Activated T-cell treated with anti-CD3 and anti-CD28 coated beads for 48 hours (primary cell): ENCODE results near the gene CSPG5.

ENCODE experiments used
- DNase-seq: peaks from one replicate; pipeline ENCODE4 v3.0.0-alpha.2; 2020; ENCODE audit warnings: low read depth

Gene CSPG5

GRCh38 chr3:47588053-47588452 is 9.4 kb upstream of the CSPG5 start:
- DNase-seq: no peak

GRCh38 chr3:47586746-47587145 is 8.1 kb upstream of the CSPG5 start:
- no peak for DNase-seq

GRCh38 chr3:47583320-47584075 is 4.8 kb upstream of the CSPG5 start:
- DNase-seq: no peak

GRCh38 chr3:47581835-47582234 is 3.2 kb upstream of the CSPG5 start:
- DNase-seq: no peak

- DNase-seq: no peak
Measured at GRCh38 chr3:47581422-47581821, 2.8 kb upstream of the CSPG5 start.

GRCh38 chr3:47580481-47580880 is 1.8 kb upstream of the CSPG5 start:
- DNase-seq: no peak

- DNase-seq: no peak
Measured at GRCh38 chr3:47579875-47580274, 1.2 kb upstream of the CSPG5 start.

- peak; percentile 30 for DNase-seq
Measured at GRCh38 chr3:47578119-47578632, 489 bp downstream of the CSPG5 start.

- DNase-seq: no peak
Measured at GRCh38 chr3:47577583-47578118, 1.0 kb downstream of the CSPG5 start.

GRCh38 chr3:47573190-47574172 is 5.2 kb downstream of the CSPG5 start:
- no peak for DNase-seq

- no peak for DNase-seq
Measured at GRCh38 chr3:47571391-47572175, 7.1 kb downstream of the CSPG5 start.

GRCh38 chr3:47568901-47569300 is 9.8 kb downstream of the CSPG5 start:
- DNase-seq: no peak

- DNase-seq: no peak
Measured at GRCh38 chr3:47567149-47567548, 11.5 kb downstream of the CSPG5 start.

GRCh38 chr3:47566667-47567066 is 12.0 kb downstream of the CSPG5 start:
- DNase-seq: no peak

- no peak for DNase-seq
Measured at GRCh38 chr3:47565734-47566550, 12.7 kb downstream of the CSPG5 start.

- no peak for DNase-seq
Measured at GRCh38 chr3:47556351-47556750, 22.3 kb downstream of the CSPG5 start.

- DNase-seq: no peak
Measured at GRCh38 chr3:47554335-47554734, 24.3 kb downstream of the CSPG5 start.

GRCh38 chr3:47553407-47553806 is 25.3 kb downstream of the CSPG5 start:
- no peak for DNase-seq

GRCh38 chr3:47542471-47543173 is 36.0 kb downstream of the CSPG5 start:
- no peak for DNase-seq

GRCh38 chr3:47541583-47542108 is 37.0 kb downstream of the CSPG5 start:
- no peak for DNase-seq
